Testis (tissue), 3 donors: ENCODE measurements around the gene DNAH17. TPM values are rescaled to one million over a fixed set of nuclear protein-coding genes. Genes with fewer than 3 reads are reported as not detected.

Source experiments
- DNase-seq: peaks from one replicate; pipeline ENCODE4 v3.0.0-alpha.2; 2019
- H3K27ac ChIP-seq, 2 donors: fragments of 200-600 bp; sonication (generic); one replicate each; pipeline ENCODE4 v1.5.1; 2019
- H3K27me3 ChIP-seq: fragments of 200-600 bp; sonication (generic); one replicate; pipeline ENCODE4 v1.5.1; 2019
- H3K36me3 ChIP-seq: fragments of 200-600 bp; sonication (generic); one replicate; pipeline ENCODE4 v1.5.1; 2017; ENCODE audit warnings: low read depth; ENCODE audit errors: missing control alignments
- H3K4me1 ChIP-seq: fragments of 200-600 bp; sonication (generic); one replicate; pipeline ENCODE4 v1.5.1; 2019
- H3K4me3 ChIP-seq, 2 donors: fragments of 200-600 bp; sonication (generic); one replicate each; pipeline ENCODE4 v1.5.1; 2017 to 2019
- H3K9me3 ChIP-seq: fragments of 200-600 bp; sonication (generic); one replicate; pipeline ENCODE4 v1.5.1; 2017
- CTCF ChIP-seq, 3 experiments: fragments of 450-650 bp in 2 of 3; fragments of 200-600 bp in 1 of 3; sonication (generic) in 1 of 3; IDR thresholded peaks; one replicate each; pipeline ENCODE4 v1.5.1; 2016 to 2019; ENCODE audit warnings: antibody characterized with exemption in 3 of 3, mild to moderate bottlenecking in 2 of 3, moderate library complexity in 1 of 3
- POLR2A ChIP-seq: fragments of 450-650 bp; IDR thresholded peaks from one replicate; pipeline ENCODE4 v1.6.1; 2017; ENCODE audit warnings: antibody characterized with exemption, mild to moderate bottlenecking, moderate library complexity
- WGBS, 2 donors: methylation state at CpG; one replicate each; pipeline ENCODE4 v1.1.5; 2018; 5-methylcytosine and 5-hydroxymethylcytosine counted together
- intact Hi-C: fragments of 100-400 bp; cut with DNase I; formaldehyde crosslinking; loops from one replicate; pipeline ENCODE4 v1.15.1; 2023; ENCODE audit warnings: low total_unique reads
- polyA plus RNA-seq: library from polyadenylated mRNA; stranded (reverse); fragments of 350-450 nt; fragmentation: Illumina TruSeq; extraction: RNeasy Lipid Tissue Mini Kit (QIAGEN cat#74804); gene quantifications from one replicate; pipeline ENCODE4 v1.2.3, GENCODE V29; 2014; ENCODE audit warnings: low read depth, low replicate concordance; ENCODE audit not compliant: insufficient read depth
- total RNA-seq, 2 donors: library from RNA; depleted of rRNA; stranded (reverse); fragments of >200 nt; gene quantifications; one replicate each; pipeline ENCODE4 v1.2.3, GENCODE V29; 2016

DNAH17 gene
- total and polyA plus RNA-seq, 3 donors from 2014 or later: 38.5 to 93.1 (median 57.6) TPM

- no peak for TF ChIP-seq CTCF (IDR thresholded peaks at IDR 0.05)
- TF ChIP-seq POLR2A: no peak
- Histone ChIP-seq H3K27me3 (no peaks in the 10 kb centered on the region), H3K4me3 (no peak overlapping the region), H3K4me1 (peaks cover 15% of the 10 kb centered on the region), H3K9me3 (no peaks in the 10 kb centered on the region), H3K36me3 (no peaks in the 10 kb centered on the region), H3K27ac (no peak overlapping the region)
- intact Hi-C loops: no loop called here
- 91 to 97% methylated on average over 5 to 6 of the region's 6 CpGs for WGBS, 2 donors
- no peak for DNase-seq
Observed at GRCh38 chr17:78421084-78421533, 156.1 kb downstream of the DNAH17 start.

- peaks cover 21% of the 10 kb centered on the region for H3K4me1 ChIP-seq
- H3K4me3 ChIP-seq: no peak overlapping the region
- WGBS, 2 donors: 74 to 77% methylated on average over 20 to 22 of the region's 22 CpGs
- H3K36me3 ChIP-seq: no peaks in the 10 kb centered on the region
- H3K27ac ChIP-seq: no peak overlapping the region
- no peak for DNase-seq
- intact Hi-C loops: no loop called here
- H3K9me3 ChIP-seq: no peaks in the 10 kb centered on the region
- no peaks in the 10 kb centered on the region for H3K27me3 ChIP-seq
- no peak for TF ChIP-seq CTCF (IDR thresholded peaks at IDR 0.05)
Observed at GRCh38 chr17:78419970-78420815, 157.0 kb downstream of the DNAH17 start.

GRCh38 chr17:78418326-78419026 is 158.7 kb downstream of the DNAH17 start:
- no peak for DNase-seq
- no peak overlapping the region for H3K27ac ChIP-seq
- H3K36me3 ChIP-seq: no peaks in the 10 kb centered on the region
- 80 to 84% methylated on average over 12 of the region's 12 CpGs for WGBS, 2 donors
- TF ChIP-seq POLR2A (no peak), CTCF (IDR thresholded peaks at IDR 0.05) (no peak)
- H3K4me1 ChIP-seq: peaks cover 21% of the 10 kb centered on the region
- no peaks in the 10 kb centered on the region for H3K9me3 ChIP-seq
- H3K4me3 ChIP-seq: no peak overlapping the region
- intact Hi-C loops: no loop called here
- no peaks in the 10 kb centered on the region for H3K27me3 ChIP-seq

GRCh38 chr17:78417531-78417909 is 159.7 kb downstream of the DNAH17 start:
- Histone ChIP-seq H3K4me3 (no peak overlapping the region), H3K36me3 (no peaks in the 10 kb centered on the region), H3K27ac (peak overlapping the region; percentile 67 to 82), H3K9me3 (no peaks in the 10 kb centered on the region), H3K4me1 (peaks cover 21% of the 10 kb centered on the region), H3K27me3 (no peaks in the 10 kb centered on the region)
- 92 to 97% methylated on average over 11 to 13 of the region's 13 CpGs for WGBS, 2 donors
- TF ChIP-seq POLR2A (no peak), CTCF (IDR thresholded peaks at IDR 0.05) (no peak)
- intact Hi-C loops: no loop called here
- no peak for DNase-seq
